GM18907 (cell line): ENCODE data around the gene BTG4.

ENCODE experiments used
- ATAC-seq: cut with Tn5 transposase; IDR thresholded peaks from one replicate; pipeline ENCODE4 v1.9.1; 2021; ENCODE audit warnings: mild to moderate bottlenecking, moderate library complexity; ENCODE audit not compliant: unreplicated experiment

Gene BTG4

GRCh38 chr11:111538407-111539114 lies 26.4 kb upstream of the BTG4 start:
- ATAC-seq: no peak

GRCh38 chr11:111537336-111537860 lies 25.2 kb upstream of the BTG4 start:
- no peak for ATAC-seq

GRCh38 chr11:111535281-111535680 lies 23.1 kb upstream of the BTG4 start:
- no peak for ATAC-seq

- no peak for ATAC-seq
These were observed 20.2 kb upstream of the BTG4 start for GRCh38 chr11:111532365-111532709.

- ATAC-seq: peak; percentile 79
These were observed 19.6 kb upstream of the BTG4 start for GRCh38 chr11:111531687-111532364.

GRCh38 chr11:111531136-111531535 lies 18.9 kb upstream of the BTG4 start:
- ATAC-seq: no peak

- ATAC-seq: no peak
These were observed 17.9 kb upstream of the BTG4 start for GRCh38 chr11:111530091-111530490.

GRCh38 chr11:111528557-111528956 lies 16.4 kb upstream of the BTG4 start:
- no peak for ATAC-seq

GRCh38 chr11:111527279-111527678 lies 15.1 kb upstream of the BTG4 start:
- no peak for ATAC-seq

- ATAC-seq: peak; percentile 74
These were observed 14.3 kb upstream of the BTG4 start for GRCh38 chr11:111526501-111526900.

- no peak for ATAC-seq
These were observed 13.3 kb upstream of the BTG4 start for GRCh38 chr11:111525456-111525855.

GRCh38 chr11:111524056-111524455 lies 11.9 kb upstream of the BTG4 start:
- no peak for ATAC-seq

GRCh38 chr11:111523343-111523742 lies 11.2 kb upstream of the BTG4 start:
- no peak for ATAC-seq

GRCh38 chr11:111522426-111522825 lies 10.2 kb upstream of the BTG4 start:
- no peak for ATAC-seq

- ATAC-seq: no peak
These were observed 8.9 kb upstream of the BTG4 start for GRCh38 chr11:111521135-111521534.

GRCh38 chr11:111520560-111520959 lies 8.4 kb upstream of the BTG4 start:
- ATAC-seq: no peak

- ATAC-seq: no peak
These were observed 6.5 kb upstream of the BTG4 start for GRCh38 chr11:111518668-111519067.

- no peak for ATAC-seq
These were observed 3.4 kb upstream of the BTG4 start for GRCh38 chr11:111515591-111515990.

- ATAC-seq: no peak
These were observed 2.2 kb upstream of the BTG4 start, which contains the start of gene HOATZ for GRCh38 chr11:111514216-111515031. HOATZ (plus strand) TSS chr11:111514778; CDS start chr11:111514785, 7 bp downstream.

GRCh38 chr11:111513240-111513605 lies 1.0 kb upstream of the BTG4 start:
- no peak for ATAC-seq

GRCh38 chr11:111510311-111510710 lies 1.9 kb downstream of the BTG4 start:
- no peak for ATAC-seq

- ATAC-seq: no peak
These were observed 9.6 kb downstream of the BTG4 start for GRCh38 chr11:111502611-111503010.
